Lower leg skin (tissue), 3 donors: Measurements from ENCODE around the gene COBL.

Source experiments
- CTCF ChIP-seq, 3 donors: fragments of 450-650 bp; IDR thresholded peaks; one replicate each; pipeline ENCODE4 v1.5.1; 2016; ENCODE audit warnings: antibody characterized with exemption in 3 of 3, mild to moderate bottlenecking in 3 of 3, moderate library complexity in 2 of 3
- POLR2A ChIP-seq, 2 donors: fragments of 450-650 bp; IDR thresholded peaks; one replicate each; pipeline ENCODE4 v1.6.1; 2016 to 2017; ENCODE audit warnings: antibody characterized with exemption in 2 of 2, mild to moderate bottlenecking in 1 of 2, moderate library complexity in 1 of 2

- TF ChIP-seq CTCF (IDR thresholded peaks at IDR 0.05) (no peak), POLR2A (IDR thresholded peaks at IDR 0.05) (no peak)
Measured at GRCh38 chr7:51138123-51139085, 178.2 kb downstream of the COBL start.
